Right lobe of liver (tissue), 6 donors: ENCODE measurements around the gene NATD1. TPM values are rescaled to one million over a fixed set of nuclear protein-coding genes. Genes with fewer than 3 reads are reported as not detected.

Source experiments
- ATAC-seq, 4 donors: fragments of 200-7000 bp; cut with Tn5 transposase; one replicate each; pipeline ENCODE4 v1.9.1; 2020; ENCODE audit warnings: mild to moderate bottlenecking in 4 of 4, moderate library complexity in 4 of 4
- DNase-seq, 3 donors: peaks; one replicate each; pipeline ENCODE4 v3.0.0-alpha.2; 2020
- H3K27ac ChIP-seq, 3 donors: fragments of 200-600 bp; one replicate each; pipeline ENCODE4 v1.8.0; 2022
- H3K27me3 ChIP-seq, 2 donors: fragments of 200-600 bp; one replicate each; pipeline ENCODE4 v1.8.0; 2022
- H3K36me3 ChIP-seq, 4 donors: fragments of 200-600 bp; sonication (generic) in 1 of 4; one replicate each; pipeline versions ENCODE4 v1.5.1 to v1.8.0; 2017 to 2022; ENCODE audit warnings: control low read depth in 1 of 4
- H3K4me1 ChIP-seq, 4 donors: fragments of 200-600 bp; sonication (generic) in 1 of 4; one replicate each; pipeline versions ENCODE4 v1.5.1 to v1.8.0; 2017 to 2022; ENCODE audit warnings: control low read depth in 1 of 4
- H3K4me3 ChIP-seq, 3 donors: fragments of 200-600 bp; one replicate each; pipeline ENCODE4 v1.8.0; 2022
- H3K9me3 ChIP-seq, 4 donors: fragments of 200-600 bp; sonication (generic) in 1 of 4; one replicate each; pipeline versions ENCODE4 v1.5.1 to v1.8.0; 2017 to 2022; ENCODE audit warnings: control low read depth in 1 of 4
- POLR2A ChIP-seq: fragments of 450-650 bp; IDR thresholded peaks from one replicate; pipeline ENCODE4 v1.6.1; 2017; ENCODE audit warnings: antibody characterized with exemption, mild to moderate bottlenecking
- WGBS: methylation state at CpG from one replicate; pipeline ENCODE4 v1.1.6; 2018; ENCODE audit warnings: low coverage, low lambda C conversion rate; ENCODE audit not compliant: insufficient coverage; ENCODE audit errors: missing lambda C conversion rate; 5-methylcytosine and 5-hydroxymethylcytosine counted together
- intact Hi-C, 2 donors: fragments of 100-400 bp; cut with DNase I; formaldehyde crosslinking; loops; one replicate each; pipeline versions ENCODE4 v1.11.2 to v1.14.1; 2022
- total RNA-seq, 6 experiments: library from RNA; depleted of rRNA in 2 of 6; stranded (reverse); fragments of >200 nt in 2 of 6; fragmentation: NEBNext Ultra II Directional in 3 of 6; extraction: Animal tissue kit (Norgen Biotek cat#: 25700) in 3 of 6; gene quantifications; one replicate each; pipeline versions ENCODE4 v1.1.0 to v1.2.4, GENCODE V29; 2016 to 2023
- TF ChIP-seq, protein P1 (sequence below), 4 donors: fragments of 200-600 bp in 3 of 4; fragments of 450-650 bp in 1 of 4; IDR thresholded peaks; one replicate each; pipeline versions ENCODE4 v1.5.1 to v1.8.0; 2016 to 2022; ENCODE audit warnings: antibody characterized with exemption in 4 of 4, mild to moderate bottlenecking in 2 of 4
- donor health status: DM: no; HTN: yes; CAD: no.
- donor health status: DM: no; HTN: no; CAD: no.
- donor health status: DM: no; HTN: no; CAD: no.
- donor health status: DM: no; HTN: yes; CAD: no.
- donor health status: DM: no; HTN: yes; CAD: no.

NATD1 gene
- total RNA-seq, 6 experiments from 2014 or later, result 3.3 to 5.5 (median 4.7) TPM

DNA sequence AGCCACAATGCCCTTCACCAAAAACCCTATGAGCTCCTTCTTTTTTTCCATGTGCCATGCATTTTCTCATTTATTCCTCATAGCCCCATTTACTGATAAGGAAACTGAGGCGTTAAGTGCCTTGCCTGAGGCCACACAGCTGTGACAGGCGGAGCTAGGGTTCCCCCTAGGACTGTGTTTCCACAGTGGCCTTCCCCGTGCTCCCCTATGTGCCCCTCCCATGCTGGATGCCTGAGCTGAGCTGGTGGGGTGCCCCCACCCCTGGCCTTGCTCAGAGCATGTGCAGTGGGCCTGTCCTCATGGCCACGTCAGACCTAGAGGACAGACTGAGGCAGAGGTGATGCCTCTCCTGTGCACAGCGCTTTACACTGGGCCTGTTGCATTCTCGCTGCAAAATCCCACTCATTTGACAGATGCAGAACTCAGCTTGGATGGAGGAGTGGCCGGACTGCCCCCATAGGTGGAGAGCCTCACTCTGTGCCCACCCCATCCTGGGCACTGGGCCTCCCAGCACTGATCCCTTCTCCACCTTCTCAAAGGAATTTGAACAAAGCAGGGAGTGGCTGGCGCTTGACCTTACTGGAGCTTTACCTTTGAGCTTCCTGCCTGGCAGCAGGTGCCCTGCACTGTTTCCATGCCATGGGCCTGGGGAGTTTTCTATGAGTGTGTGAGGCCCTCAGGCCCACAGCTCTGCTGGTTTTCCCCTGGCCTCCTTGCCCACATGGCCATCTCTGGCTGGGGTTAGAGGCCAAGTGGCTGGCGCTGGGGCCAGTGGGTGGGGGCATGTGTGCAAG lies 33.9 kb upstream of the NATD1 start:
- H3K9me3 ChIP-seq, result no peaks in the 10 kb centered on the region
- H3K27me3 ChIP-seq, result no peaks in the 10 kb centered on the region
- 7% methylated on average over 4 of the region's 9 CpGs for WGBS
- peak overlapping the region; percentile 93 to 99 (median 96) for H3K27ac ChIP-seq
- peak in 1 of 4 donors; percentile 0 for ATAC-seq
- no peaks in the 10 kb centered on the region for H3K36me3 ChIP-seq
- H3K4me3 ChIP-seq, result peak overlapping the region; percentile 81 to 98 (median 82)
- intact Hi-C loops, result no loop called here
- TF ChIP-seq, protein P1, sequence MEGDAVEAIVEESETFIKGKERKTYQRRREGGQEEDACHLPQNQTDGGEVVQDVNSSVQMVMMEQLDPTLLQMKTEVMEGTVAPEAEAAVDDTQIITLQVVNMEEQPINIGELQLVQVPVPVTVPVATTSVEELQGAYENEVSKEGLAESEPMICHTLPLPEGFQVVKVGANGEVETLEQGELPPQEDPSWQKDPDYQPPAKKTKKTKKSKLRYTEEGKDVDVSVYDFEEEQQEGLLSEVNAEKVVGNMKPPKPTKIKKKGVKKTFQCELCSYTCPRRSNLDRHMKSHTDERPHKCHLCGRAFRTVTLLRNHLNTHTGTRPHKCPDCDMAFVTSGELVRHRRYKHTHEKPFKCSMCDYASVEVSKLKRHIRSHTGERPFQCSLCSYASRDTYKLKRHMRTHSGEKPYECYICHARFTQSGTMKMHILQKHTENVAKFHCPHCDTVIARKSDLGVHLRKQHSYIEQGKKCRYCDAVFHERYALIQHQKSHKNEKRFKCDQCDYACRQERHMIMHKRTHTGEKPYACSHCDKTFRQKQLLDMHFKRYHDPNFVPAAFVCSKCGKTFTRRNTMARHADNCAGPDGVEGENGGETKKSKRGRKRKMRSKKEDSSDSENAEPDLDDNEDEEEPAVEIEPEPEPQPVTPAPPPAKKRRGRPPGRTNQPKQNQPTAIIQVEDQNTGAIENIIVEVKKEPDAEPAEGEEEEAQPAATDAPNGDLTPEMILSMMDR (IDR thresholded peaks at IDR 0.05), result no peak
- peaks cover 0 to 47% (median 17%) of the 10 kb centered on the region in 4 donors for H3K4me1 ChIP-seq
- peak in 1 of 3 donors; percentile 31 for DNase-seq

DNA sequence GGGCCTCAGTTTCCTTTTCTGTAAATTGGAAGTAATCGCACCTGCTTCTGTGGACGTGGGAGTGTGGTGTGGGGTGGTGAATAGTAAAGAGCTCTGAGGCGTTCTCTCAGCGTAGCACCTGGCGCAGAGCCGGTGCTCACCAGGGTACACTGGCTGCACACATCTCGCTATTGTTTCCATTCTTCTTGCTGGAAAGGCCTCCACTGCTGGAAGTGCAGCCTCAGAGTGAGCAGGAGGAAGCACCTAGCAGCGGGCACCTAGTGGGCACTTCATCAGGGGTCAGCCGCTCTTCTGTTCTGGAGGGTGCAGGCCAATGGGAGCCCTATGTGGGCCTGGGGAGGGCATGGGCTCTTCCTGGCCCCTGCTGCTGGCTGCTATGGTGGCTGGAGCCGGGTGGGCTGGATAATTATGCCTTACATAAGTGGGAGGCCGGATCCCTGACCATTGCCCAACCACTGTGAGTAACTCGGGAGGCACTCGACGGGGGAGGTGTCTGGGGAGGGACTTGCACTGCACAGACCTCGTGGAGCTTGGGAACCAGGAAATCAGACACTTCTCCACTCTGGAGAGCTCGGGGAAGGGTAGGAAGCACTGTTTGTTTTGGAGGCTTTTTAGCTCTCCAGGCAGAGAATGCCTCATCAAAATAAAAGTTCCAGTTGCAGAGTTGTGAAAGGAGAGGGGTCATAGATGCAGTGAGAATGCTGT lies 33.0 kb upstream of the NATD1 start:
- H3K9me3 ChIP-seq, result no peaks in the 10 kb centered on the region
- intact Hi-C loops, result no loop called here
- peak; percentile 92 to 93 (median 92) for DNase-seq
- peak; percentile 37 to 54 (median 48) for ATAC-seq
- H3K27ac ChIP-seq, result peak overlapping the region; percentile 93 to 99 (median 96)
- no peaks in the 10 kb centered on the region for H3K27me3 ChIP-seq
- TF ChIP-seq, protein P1 (IDR thresholded peaks at IDR 0.05), result no peak
- TF ChIP-seq POLR2A, result peak; percentile 97
- peak overlapping the region; percentile 81 to 98 (median 82) for H3K4me3 ChIP-seq
- WGBS, result 4% methylated on average over 8 of the region's 16 CpGs
- peaks cover 0 to 47% (median 17%) of the 10 kb centered on the region in 4 donors for H3K4me1 ChIP-seq
- H3K36me3 ChIP-seq, result no peaks in the 10 kb centered on the region

DNA sequence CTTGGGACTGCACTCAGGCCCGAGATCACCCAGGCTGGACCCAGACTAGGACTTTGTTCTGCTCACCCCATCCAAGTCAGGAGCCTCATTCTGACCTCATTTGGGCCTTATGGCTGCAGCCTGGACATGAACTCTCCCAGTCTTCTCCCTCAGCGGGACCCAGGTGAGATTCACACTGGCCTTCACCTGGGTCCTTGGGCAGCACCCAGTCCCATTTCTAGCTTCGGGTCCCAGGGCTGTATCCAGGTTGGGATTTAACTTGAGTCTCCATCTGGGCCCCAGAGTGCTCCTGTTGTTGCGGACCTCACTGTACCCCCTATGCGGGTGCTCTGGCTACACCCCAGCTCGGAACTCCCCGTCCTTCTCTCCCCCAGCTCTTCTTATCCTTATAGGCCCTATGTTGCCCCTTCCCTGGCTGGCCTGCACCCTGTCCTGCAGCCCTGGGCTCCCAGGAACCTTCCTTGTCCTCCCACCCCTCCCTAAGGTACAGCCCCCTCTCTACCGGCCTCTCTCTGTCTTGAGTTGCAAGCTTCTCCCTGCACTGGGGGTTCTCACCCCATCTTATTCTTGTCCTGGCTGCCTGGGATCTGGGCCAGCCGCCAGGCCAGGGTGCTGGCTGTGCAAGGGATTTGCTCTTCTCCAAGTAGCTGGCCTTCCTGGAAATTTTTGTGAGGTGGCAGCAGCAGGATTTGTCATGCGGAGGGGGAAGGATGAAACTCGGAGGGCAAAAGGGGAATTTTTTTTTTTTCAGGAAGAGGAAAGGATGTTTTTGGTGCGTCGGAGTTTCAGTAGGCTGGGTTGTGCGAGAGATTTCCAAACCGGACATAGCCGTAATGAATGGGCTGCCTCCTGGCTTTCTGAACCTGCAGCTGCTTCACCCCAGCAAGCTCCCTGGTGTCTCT lies 32.2 kb upstream of the NATD1 start:
- peak in 2 of 3 donors; percentile 46 to 65 for DNase-seq
- Histone ChIP-seq H3K27me3 (no peaks in the 10 kb centered on the region), H3K27ac (peak overlapping the region; percentile 93 to 99 (median 96)), H3K4me3 (peak overlapping the region; percentile 81 to 98 (median 82)), H3K9me3 (no peaks in the 10 kb centered on the region), H3K4me1 (peaks cover 0 to 44% (median 17%) of the 10 kb centered on the region in 4 donors), H3K36me3 (no peaks in the 10 kb centered on the region)
- 0% methylated on average over 15 of the region's 16 CpGs for WGBS
- intact Hi-C loops, result no loop called here
- TF ChIP-seq, protein P1 (IDR thresholded peaks at IDR 0.05), result no peak
- TF ChIP-seq POLR2A, result no peak
- ATAC-seq, result peak in 2 of 4 donors; percentile 0 to 3
